ENCODE measurements around the gene ADCY3.

Gene ADCY3

DNA sequence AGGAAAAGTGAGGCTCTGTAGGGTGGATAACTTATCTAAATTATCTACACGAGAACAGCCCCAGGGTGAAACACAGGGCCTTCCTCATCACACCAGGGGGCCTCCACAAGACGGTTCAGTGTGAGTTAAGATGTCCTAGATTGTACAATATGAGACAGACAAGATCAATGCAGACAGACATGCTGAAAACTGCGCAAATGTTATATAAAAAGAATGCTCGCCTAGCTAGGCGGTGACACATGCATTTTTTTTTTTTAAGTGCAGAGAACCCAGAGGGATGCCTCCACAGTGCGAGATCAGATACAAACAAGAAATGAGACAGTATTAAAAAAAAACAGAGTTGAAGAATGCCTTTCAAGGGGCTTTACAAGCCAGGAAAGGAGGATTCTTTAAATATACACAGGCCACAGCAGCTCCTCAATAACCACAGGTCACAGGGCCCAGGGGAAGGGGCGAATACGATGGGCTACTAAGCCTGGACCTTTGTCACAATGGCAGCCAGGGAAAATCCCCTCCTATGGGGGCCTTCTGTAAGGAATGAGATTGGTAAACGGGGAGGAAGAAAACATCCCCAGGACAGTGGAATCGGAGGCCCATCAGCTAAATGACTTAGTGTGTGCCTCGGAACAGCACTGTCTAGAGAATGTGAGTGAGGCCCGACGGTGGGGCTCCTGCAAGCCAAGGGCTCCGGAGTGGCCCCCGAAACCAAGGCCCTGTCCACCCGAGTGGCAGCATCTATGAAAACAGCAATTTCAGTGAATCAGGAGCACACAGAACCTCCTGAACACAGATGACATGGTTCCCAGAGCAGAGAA, 48.9 kb downstream of the ADCY3 start:
- no peak for TF ChIP-seq FOXP2 (optimal IDR thresholded peaks at IDR 0.05; ENCODE audit: borderline replicate concordance, extremely low read depth, extremely low read length, insufficient read depth)
- TF ChIP-seq REST (IDR thresholded peaks at IDR 0.05; ENCODE audit: insufficient read depth in 1 of 2, low read depth in 2 of 2, low read length in 2 of 2), result no peak
- no peak for TF ChIP-seq SIN3A (IDR thresholded peaks at IDR 0.05; ENCODE audit: borderline replicate concordance, insufficient read depth, low read length)
- no peak for TF ChIP-seq POLR2AphosphoS5 (IDR thresholded peaks at IDR 0.05; ENCODE audit: low read depth, low read length)
- TF ChIP-seq TAF1 (IDR thresholded peaks at IDR 0.05; ENCODE audit: borderline replicate concordance, insufficient read depth, low read length), result no peak

- TF ChIP-seq SIN3A (IDR thresholded peaks at IDR 0.05; ENCODE audit: borderline replicate concordance, insufficient read depth, low read length) (no peak), REST (IDR thresholded peaks at IDR 0.05; ENCODE audit: insufficient read depth in 1 of 2, low read depth in 2 of 2, low read length in 2 of 2) (no peak), FOXP2 (optimal IDR thresholded peaks at IDR 0.05; ENCODE audit: borderline replicate concordance, extremely low read depth, extremely low read length, insufficient read depth) (no peak), POLR2AphosphoS5 (IDR thresholded peaks at IDR 0.05; ENCODE audit: low read depth, low read length) (no peak), TAF1 (IDR thresholded peaks at IDR 0.05; ENCODE audit: borderline replicate concordance, insufficient read depth, low read length) (no peak)
Measured at GRCh38 chr2:24870440-24870839, 49.6 kb downstream of the ADCY3 start.

DNA sequence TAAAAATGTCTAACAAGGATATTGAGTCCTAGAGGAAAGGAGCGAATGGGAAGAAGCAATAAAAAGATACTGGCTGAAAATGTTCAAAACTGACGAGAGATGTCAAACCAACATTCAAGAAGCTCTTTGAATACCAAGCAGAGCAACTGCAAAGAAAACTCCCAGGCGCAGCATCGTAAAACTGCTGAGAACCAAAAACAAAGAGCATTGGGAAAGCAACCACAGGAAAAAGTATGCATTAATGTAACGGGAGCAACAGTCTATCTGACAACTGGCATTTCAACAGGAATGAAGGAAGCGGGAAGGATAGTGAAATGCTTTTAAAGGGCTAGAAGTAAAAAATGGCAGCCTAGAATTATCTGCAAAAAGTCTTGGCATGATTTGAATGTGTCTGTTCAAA, 53.1 kb downstream of the ADCY3 start:
- TF ChIP-seq REST (IDR thresholded peaks at IDR 0.05; ENCODE audit: insufficient read depth in 1 of 2, low read depth in 2 of 2, low read length in 2 of 2) (no peak), POLR2AphosphoS5 (IDR thresholded peaks at IDR 0.05; ENCODE audit: low read depth, low read length) (no peak), FOXP2 (optimal IDR thresholded peaks at IDR 0.05; ENCODE audit: borderline replicate concordance, extremely low read depth, extremely low read length, insufficient read depth) (no peak), SIN3A (IDR thresholded peaks at IDR 0.05; ENCODE audit: borderline replicate concordance, insufficient read depth, low read length) (no peak), TAF1 (IDR thresholded peaks at IDR 0.05; ENCODE audit: borderline replicate concordance, insufficient read depth, low read length) (no peak)

DNA sequence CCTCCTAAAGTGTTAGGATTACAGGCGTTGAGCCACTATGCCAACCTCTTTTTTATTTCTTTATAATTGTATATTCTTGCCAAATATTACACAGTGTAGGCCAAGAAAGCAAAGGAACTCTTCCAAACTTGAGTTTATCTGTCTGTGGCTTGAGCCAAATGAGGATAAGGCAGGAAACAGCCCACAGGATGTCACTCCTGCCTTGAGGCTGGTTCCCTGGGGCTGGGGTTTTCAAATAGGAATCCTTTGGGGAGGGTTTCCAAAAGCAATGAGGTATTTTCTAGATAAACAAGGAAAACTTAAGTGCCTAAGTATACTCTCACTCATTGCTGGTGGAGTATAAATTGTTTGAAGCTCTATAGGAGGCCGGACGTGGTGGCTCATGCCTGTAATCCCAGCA, 56.4 kb downstream of the ADCY3 start:
- TF ChIP-seq REST (IDR thresholded peaks at IDR 0.05; ENCODE audit: insufficient read depth in 1 of 2, low read depth in 2 of 2, low read length in 2 of 2) (no peak), SIN3A (IDR thresholded peaks at IDR 0.05; ENCODE audit: borderline replicate concordance, insufficient read depth, low read length) (no peak), POLR2AphosphoS5 (IDR thresholded peaks at IDR 0.05; ENCODE audit: low read depth, low read length) (no peak), FOXP2 (optimal IDR thresholded peaks at IDR 0.05; ENCODE audit: borderline replicate concordance, extremely low read depth, extremely low read length, insufficient read depth) (no peak), TAF1 (IDR thresholded peaks at IDR 0.05; ENCODE audit: borderline replicate concordance, insufficient read depth, low read length) (no peak)
